GM12892 (cell line): Measurements from ENCODE around the gene DIABLO.

Source experiments
- POLR2A ChIP-seq: IDR thresholded peaks from 2 replicates; pipeline ENCODE4 v1.6.1; 2011; ENCODE audit warnings: low read depth, low read length, control low read depth
- TAF1 ChIP-seq: IDR thresholded peaks from 2 replicates; pipeline ENCODE4 v1.6.1; 2011; ENCODE audit warnings: low read depth, mild to moderate bottlenecking, control low read depth, low read length, borderline replicate concordance

GRCh38 chr12:122238861-122239260 is 13.0 kb upstream of the DIABLO start:
- TF ChIP-seq POLR2A (no peak), TAF1 (no peak)
